HPDE6-E6E7 (cell line): Measurements from ENCODE around the gene CHST11.
"Not testable (repeated sequence)": the region's sequence is repeated elsewhere in the genome, so short reads cannot be mapped to it uniquely, and the experiment has no call there.

Experiments used
- DNase-seq: peaks from one replicate; pipeline ENCODE4 v3.0.0; 2011; ENCODE audit warnings: missing footprints; ENCODE audit errors: extremely low spot score

Gene CHST11

DNA sequence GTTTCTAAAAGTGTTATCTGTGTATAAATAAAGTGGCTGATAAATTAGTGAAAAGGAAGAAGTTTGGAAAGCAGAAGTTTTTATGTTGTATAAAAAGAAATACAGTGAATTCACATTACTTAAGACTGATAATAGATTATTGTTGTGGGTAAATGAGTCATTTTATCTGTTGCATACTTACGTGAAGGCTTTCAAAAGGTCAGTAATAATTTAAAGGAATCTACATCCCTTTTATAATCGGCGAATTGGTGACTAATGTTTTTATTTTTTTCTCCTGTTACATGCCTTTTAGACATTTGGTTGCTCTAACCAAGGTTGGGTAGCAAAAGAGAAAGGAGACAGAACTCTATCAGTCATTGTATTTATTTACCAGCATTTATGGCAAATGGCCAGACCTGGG lies 345.5 kb downstream of the CHST11 start:
- DNase-seq: no peak

DNA sequence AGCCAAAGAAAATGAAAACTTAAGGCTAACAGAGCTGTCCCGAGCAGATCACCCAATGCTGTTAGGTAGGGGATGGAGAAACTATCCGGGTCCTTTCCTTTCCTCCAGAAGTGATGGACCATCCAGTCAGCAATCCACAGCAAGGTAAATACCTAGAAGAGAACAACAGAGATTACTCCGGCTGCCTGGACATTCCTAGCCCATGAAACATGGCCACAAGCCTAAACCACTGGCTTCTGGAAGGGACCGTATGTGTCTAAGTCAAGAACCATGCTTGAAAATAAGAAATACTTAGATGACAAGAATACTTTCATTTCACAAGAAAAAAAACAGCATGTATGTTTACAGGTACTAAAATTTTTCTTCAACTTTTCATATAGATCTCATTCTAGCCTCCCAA lies 348.4 kb downstream of the CHST11 start:
- no peak for DNase-seq

DNA sequence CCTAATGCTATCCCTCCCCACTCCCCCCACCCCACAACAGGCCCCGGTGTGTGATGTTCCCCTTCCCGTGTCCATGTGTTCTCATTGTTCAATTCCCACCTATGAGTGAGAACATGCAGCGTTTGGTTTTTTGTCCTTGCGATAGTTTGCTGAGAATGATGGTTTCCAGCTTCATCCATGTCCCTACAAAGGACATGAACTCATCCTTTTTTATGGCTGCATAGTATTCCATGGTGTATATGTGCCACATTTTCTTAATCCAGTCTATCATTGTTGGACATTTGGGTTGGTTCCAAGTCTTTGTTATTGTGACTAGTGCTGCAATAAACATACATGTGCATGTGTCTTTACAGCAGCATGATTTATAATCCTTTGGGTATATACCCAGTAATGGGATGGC lies 349.4 kb downstream of the CHST11 start:
- not testable (repeated sequence) for DNase-seq

DNA sequence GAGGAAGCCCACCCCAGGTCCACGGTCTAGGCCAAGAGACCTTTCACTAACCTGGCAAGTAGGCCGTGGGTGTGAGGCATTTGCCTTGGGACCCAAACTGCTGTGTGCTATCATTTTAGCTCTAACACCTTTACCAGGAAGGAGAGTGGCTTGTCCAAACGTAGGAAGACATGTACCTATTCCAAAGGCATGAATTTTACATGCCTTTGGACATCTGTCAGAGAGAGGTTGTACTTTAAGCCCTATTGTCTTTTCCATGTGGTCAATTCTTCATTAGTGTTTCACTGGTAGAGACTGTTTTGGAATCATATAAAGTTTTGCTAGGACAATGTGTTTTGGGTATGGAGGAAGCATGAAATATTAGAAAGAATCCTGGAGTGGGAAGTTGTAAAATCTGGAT lies 352.5 kb downstream of the CHST11 start:
- DNase-seq: no peak

DNA sequence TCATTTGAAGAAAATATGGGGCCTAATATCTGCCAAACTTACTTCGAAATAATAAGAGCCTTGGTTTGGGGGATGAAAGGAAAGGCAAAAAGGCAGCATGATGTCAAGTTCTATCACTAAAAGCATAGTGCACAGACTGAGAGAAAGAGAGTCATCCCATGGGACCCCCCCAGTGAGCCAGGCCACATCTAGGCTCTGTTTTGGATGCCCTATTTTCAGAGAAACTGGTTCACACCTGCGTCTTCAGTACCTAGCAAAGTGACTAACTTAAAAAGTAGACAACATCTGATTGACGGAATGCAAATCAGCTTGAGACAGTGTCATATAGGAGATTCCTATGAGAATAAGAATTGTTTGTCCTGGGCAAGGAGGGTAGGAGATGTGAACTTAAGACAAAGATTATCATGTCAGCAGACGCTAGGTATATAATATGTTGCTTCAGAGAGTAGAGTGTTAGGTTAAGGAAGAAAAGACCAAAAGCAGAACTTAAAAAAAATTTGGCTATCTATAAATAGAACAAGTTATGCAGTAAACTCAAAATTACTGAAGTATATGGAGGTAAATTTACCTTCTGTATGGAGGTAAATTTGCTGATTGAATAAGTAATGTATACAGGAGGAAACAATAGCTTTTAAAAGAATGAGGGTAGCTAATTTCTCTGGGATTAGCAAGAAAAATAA lies 353.1 kb downstream of the CHST11 start:
- DNase-seq: no peak
